8988T (cell line): ENCODE data around the gene RHBDL3.
"Not testable (repeated sequence)": the region's sequence is repeated elsewhere in the genome, so short reads cannot be mapped to it uniquely, and the experiment has no call there.

Source experiments
- DNase-seq: peaks from one replicate; pipeline ENCODE4 v3.0.0; 2011

The RHBDL3 gene, protein sequence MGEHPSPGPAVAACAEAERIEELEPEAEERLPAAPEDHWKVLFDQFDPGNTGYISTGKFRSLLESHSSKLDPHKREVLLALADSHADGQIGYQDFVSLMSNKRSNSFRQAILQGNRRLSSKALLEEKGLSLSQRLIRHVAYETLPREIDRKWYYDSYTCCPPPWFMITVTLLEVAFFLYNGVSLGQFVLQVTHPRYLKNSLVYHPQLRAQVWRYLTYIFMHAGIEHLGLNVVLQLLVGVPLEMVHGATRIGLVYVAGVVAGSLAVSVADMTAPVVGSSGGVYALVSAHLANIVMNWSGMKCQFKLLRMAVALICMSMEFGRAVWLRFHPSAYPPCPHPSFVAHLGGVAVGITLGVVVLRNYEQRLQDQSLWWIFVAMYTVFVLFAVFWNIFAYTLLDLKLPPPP

DNA sequence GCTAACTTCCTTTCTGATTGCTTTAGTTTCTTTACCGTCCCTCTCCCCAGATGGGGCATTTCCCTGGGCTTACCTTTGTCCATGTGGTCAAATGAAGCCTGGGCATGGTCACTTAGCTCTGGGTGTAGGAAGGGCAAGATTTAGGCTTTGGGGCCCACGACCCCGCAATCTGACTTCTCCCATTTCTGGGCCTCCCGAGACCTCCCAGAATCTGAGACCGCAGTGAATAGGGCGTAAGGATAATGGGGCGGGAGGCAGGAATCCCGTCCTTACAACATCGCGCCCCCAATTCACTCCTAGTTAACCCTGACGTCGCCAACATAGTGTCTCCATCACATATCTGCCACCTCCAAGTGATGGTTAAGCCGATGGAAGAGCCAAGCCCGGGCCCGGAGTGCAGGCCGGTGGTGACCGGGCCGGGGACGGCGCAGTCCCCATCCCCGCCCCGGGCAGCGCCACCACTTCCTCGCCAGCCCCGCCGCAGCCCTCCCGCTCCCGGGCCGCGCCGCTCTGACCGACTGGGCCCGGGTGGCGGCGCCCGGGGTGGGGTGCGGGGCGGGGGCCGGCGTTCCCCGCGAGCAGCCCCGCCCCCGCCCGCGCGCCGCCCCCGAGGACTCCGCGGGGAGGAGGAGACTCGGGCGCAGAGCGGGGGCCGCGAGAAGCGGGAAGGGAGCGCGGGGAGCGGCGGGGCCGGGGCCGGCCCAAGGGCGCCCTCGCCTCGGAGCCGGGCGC is at the start of gene RHBDL3:
Gene RHBDL3, plus strand, starts transcription at position 641 of the 732 bp plus-strand sequence. CDS start 358 bp downstream, outside the sequence.
- peak; percentile 61 for DNase-seq

DNA sequence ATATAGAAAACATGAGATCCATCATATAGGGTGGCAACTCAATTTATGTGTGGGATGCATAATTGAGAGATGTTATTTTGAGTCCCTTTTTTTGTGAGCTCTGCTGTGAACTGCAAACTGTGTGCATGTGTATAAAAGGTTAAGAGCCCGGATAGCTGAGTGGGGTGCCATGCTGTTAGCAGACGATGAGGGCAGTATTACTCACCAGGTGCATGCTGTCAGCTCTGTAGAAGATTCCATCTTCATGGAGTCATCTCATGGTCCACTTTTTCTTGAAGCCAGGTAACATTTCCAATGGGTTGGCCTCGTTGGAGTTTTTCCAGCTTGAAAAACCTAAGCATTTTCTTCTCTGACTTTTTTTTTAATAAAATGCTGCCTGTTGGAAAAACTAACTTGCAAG is 43.0 kb upstream of the RHBDL3 start:
- DNase-seq = no peak

GRCh38 chr17:32223703-32224102 is 41.9 kb upstream of the RHBDL3 start:
- DNase-seq = no peak

DNA sequence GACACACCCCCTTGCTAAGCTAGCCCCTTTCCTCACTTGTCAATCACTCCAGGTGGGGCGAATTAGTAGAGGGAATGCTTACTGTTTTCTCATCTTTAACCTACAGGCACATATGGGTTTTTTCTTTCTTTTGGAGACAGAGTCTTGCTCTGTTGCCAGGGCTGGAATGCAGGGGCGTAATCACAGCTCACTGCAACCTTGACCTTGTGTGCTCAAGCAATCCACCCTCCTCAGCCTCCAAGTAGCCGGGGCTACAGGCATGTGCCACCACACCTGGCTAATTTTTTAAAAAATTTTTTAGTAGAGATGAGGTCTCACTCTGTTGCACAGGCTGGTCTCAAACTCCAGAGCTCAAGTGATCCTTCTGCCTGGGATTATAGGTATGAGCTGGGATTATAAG is 38.7 kb upstream of the RHBDL3 start:
- no peak for DNase-seq

- no peak for DNase-seq
Measured at GRCh38 chr17:32227910-32228309, 37.7 kb upstream of the RHBDL3 start.

DNA sequence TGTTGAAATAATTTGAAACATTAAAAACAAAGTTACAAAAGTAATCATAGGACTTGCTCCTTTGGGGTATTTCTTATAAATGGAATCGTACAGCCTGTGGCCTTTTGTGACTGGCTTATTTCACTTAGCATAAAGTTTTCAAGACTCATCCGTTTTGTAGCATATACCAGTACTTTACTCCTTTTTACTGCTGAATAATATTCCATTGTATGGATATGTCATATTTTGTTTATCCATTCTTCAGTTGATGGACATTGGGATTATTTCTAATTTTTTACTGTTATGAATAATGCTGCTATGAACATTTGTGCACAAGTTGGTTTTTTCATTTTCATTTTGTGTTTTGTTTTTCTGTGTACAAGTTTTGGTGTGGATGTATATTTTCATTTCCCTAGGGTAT is 30.0 kb upstream of the RHBDL3 start:
- DNase-seq = no peak

GRCh38 chr17:32239456-32239855 is 26.2 kb upstream of the RHBDL3 start:
- no peak for DNase-seq

GRCh38 chr17:32240750-32241149 is 24.9 kb upstream of the RHBDL3 start:
- no peak for DNase-seq

- DNase-seq = no peak
Measured at GRCh38 chr17:32241640-32242039, 24.0 kb upstream of the RHBDL3 start.

- no peak for DNase-seq
Measured at GRCh38 chr17:32249475-32249874, 16.2 kb upstream of the RHBDL3 start.

GRCh38 chr17:32253117-32253611 is 12.5 kb upstream of the RHBDL3 start:
- DNase-seq = no peak

DNA sequence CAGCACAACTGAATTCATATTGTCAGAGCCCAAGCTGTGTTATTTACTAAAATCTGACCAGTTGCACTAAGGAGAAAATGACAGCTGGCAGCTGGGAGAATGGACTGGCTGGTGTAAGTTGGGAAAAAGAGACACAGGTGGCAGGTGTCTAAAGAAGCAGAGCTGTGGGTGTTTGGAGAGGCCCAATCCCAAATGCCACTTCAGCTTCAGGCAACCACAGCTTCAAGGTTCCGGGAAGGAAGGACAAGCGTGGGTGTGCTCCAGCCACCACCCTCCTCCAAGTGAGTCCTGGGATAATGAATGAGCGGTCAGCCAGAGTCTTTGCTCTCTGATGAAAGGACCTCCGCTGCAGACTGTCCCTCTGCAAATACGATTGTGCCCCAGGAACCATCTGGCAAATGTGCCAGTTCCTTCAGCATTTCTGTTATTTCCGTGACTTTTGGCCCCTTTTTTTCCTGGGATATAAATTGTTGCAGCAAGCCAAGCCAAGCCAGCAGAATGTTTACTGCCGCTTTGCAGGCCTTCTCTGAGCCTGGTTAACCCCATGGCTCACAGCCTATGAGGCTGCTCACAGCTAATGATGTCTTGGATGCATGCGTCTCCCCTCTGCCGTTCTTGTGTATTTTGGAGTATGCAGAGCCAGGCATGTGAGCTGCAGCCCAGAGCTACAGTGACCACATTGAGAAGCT is 9.5 kb upstream of the RHBDL3 start:
- no peak for DNase-seq

GRCh38 chr17:32256701-32257019 is 9.0 kb upstream of the RHBDL3 start:
- DNase-seq = no peak

DNA sequence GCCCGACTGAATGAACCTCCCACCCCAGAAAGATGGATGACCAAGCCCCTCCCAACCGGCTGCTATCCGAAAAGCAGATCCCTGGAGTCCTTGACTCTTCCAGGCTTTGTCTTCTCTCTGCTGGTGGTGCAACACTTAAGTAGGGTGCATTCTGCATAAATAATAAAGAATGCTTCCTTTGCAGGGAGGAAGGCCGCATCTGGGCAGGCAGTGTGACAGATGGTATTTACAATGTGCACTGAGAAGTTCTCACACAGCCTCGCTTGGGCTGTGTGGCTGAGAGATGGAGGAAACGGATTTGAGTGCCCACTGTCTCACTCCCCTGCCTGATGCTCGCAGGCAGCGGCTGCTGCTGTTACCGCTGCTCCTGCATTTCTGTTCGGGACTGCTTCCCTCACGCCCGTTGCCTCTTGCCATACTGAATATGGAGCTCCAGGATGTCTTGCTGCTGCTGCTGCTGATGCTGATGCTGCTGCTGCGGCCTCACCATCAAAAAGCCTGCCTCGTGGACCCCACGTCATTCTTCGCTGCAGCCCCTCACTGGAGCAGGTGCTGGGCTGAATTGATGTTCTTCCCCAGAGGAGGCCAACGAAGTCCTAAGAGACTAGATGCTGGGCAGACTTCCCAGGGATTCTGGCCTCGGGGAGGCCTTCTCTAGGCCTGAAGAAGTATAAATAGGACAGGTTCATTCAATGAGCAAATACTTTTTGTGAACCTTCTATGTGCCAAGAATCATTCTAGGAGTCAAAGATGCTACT is 7.1 kb upstream of the RHBDL3 start:
- no peak for DNase-seq

DNA sequence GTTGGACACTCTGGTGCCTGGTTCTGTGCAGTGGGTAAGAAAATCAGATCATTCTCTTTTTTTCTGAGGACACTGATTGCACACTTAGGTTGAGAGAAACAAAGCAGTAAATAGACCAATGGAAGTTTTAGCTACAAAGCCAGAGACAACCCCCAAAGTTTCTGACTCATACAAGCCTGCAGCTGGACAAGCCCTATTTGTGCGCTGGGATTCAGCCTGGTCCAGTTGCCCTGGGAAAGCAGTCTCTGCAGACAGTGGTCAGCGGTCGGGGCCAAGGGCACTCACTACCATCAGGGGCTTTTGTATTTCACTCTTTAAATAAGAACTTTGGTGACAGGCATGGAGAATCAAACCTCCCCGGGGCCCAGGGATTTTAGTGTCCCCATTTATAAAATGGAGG is 6.0 kb upstream of the RHBDL3 start:
- no peak for DNase-seq

- DNase-seq = no peak
Measured at GRCh38 chr17:32261417-32261736, 4.3 kb upstream of the RHBDL3 start.

GRCh38 chr17:32261936-32262510 is 3.6 kb upstream of the RHBDL3 start:
- no peak for DNase-seq

DNA sequence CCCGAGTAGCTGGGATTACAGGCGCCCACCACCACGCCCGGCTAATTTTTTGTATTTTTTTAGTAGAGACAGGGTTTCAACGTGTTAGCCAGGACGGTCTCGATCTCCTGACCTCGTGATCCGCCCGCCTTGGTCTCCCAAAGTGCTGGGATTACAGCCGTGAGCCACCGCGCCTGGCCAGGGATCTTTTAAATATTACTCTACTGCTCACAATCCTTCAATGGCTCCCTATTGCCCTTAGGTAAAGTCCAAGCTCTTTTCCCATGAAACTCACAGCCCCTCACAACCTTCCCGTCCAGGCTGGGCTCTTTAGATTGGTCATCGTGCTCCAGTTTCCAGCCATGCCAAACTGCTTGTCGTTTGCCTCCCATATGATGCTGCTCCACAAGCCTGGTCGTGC is 2.1 kb upstream of the RHBDL3 start:
- DNase-seq = not testable (repeated sequence)

- DNase-seq = no peak
Measured at GRCh38 chr17:32264140-32264799, 1.4 kb upstream of the RHBDL3 start.

- DNase-seq = no peak
Measured at GRCh38 chr17:32264823-32265191, 825 bp upstream of the RHBDL3 start.

GRCh38 chr17:32266051-32266388 is 388 bp downstream of the RHBDL3 start:
- DNase-seq = no peak
